Chondrocyte (in vitro differentiated cells): ENCODE data around the gene EXOSC5. TPM values are rescaled to one million over a fixed set of nuclear protein-coding genes. Genes with fewer than 3 reads are reported as not detected.

ENCODE experiments used
- DNase-seq: peaks from one replicate; pipeline ENCODE4 v3.0.0; 2021; ENCODE audit warnings: mixed read lengths, low spot score
- H3K27ac Mint-ChIP-seq: one replicate; pipeline ENCODE4 v1.8.0; 2021; ENCODE audit warnings: mild to moderate bottlenecking, moderate library complexity, mixed read lengths; ENCODE audit not compliant: unreplicated experiment
- H3K27me3 Mint-ChIP-seq: 2 replicates; pipeline ENCODE4 v1.8.0; 2021; ENCODE audit warnings: low read depth, mixed read lengths
- H3K36me3 Mint-ChIP-seq: 2 replicates; pipeline ENCODE4 v1.8.0; 2021; ENCODE audit warnings: low read depth, mixed read lengths
- H3K4me1 Mint-ChIP-seq: 2 replicates; pipeline ENCODE4 v1.8.0; 2021; ENCODE audit warnings: low read depth, mild to moderate bottlenecking, mixed read lengths
- H3K4me3 Mint-ChIP-seq: one replicate; pipeline ENCODE4 v1.8.0; 2021; ENCODE audit warnings: mild to moderate bottlenecking, moderate library complexity, mixed read lengths; ENCODE audit not compliant: unreplicated experiment
- H3K9me3 Mint-ChIP-seq: 2 replicates; pipeline ENCODE4 v1.8.0; 2021; ENCODE audit warnings: low read depth, mixed read lengths
- total RNA-seq: library from RNA; stranded (reverse); gene quantifications from 3 replicates; pipeline ENCODE4 v1.2.1, GENCODE V29; 2021
- TF ChIP-seq, protein P1 (sequence below): fragments of 200-600 bp; sonication (generic); IDR thresholded peaks from 2 replicates; pipeline ENCODE4 v1.5.0; 2021; ENCODE audit warnings: antibody characterized with exemption, mild to moderate bottlenecking, moderate library complexity

The EXOSC5 gene
- total RNA-seq, 1 donor from 2014 or later = 5.5 TPM

DNA sequence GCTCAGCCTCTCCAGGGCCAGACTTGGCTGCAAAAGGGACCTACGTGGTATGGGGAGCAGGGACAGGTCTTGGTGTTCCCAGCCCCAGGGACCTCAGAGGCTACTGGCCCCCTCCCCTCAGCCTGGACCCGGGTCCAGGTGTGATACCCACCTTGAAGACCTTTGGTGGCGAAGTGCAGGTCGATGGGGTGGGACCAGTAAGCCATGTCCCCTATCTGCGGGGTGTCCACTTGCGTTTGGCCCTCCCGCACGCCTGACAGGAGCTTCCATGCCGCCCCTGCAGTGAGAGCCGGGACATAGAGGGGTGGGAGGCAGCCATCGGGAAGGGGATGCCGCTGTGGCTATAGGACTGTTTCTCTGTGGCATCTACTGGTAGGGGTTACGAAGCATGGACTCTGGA, 39.4 kb downstream of the EXOSC5 start:
- no peaks in the 10 kb centered on the region for H3K9me3 Mint-ChIP-seq
- TF ChIP-seq, protein P1, sequence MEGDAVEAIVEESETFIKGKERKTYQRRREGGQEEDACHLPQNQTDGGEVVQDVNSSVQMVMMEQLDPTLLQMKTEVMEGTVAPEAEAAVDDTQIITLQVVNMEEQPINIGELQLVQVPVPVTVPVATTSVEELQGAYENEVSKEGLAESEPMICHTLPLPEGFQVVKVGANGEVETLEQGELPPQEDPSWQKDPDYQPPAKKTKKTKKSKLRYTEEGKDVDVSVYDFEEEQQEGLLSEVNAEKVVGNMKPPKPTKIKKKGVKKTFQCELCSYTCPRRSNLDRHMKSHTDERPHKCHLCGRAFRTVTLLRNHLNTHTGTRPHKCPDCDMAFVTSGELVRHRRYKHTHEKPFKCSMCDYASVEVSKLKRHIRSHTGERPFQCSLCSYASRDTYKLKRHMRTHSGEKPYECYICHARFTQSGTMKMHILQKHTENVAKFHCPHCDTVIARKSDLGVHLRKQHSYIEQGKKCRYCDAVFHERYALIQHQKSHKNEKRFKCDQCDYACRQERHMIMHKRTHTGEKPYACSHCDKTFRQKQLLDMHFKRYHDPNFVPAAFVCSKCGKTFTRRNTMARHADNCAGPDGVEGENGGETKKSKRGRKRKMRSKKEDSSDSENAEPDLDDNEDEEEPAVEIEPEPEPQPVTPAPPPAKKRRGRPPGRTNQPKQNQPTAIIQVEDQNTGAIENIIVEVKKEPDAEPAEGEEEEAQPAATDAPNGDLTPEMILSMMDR = no peak
- no peak overlapping the region for H3K27ac Mint-ChIP-seq
- no peak for DNase-seq
- peaks cover 4% of the 10 kb centered on the region for H3K4me1 Mint-ChIP-seq
- no peak overlapping the region for H3K4me3 Mint-ChIP-seq
- H3K36me3 Mint-ChIP-seq = no peaks in the 10 kb centered on the region
- H3K27me3 Mint-ChIP-seq = no peaks in the 10 kb centered on the region

DNA sequence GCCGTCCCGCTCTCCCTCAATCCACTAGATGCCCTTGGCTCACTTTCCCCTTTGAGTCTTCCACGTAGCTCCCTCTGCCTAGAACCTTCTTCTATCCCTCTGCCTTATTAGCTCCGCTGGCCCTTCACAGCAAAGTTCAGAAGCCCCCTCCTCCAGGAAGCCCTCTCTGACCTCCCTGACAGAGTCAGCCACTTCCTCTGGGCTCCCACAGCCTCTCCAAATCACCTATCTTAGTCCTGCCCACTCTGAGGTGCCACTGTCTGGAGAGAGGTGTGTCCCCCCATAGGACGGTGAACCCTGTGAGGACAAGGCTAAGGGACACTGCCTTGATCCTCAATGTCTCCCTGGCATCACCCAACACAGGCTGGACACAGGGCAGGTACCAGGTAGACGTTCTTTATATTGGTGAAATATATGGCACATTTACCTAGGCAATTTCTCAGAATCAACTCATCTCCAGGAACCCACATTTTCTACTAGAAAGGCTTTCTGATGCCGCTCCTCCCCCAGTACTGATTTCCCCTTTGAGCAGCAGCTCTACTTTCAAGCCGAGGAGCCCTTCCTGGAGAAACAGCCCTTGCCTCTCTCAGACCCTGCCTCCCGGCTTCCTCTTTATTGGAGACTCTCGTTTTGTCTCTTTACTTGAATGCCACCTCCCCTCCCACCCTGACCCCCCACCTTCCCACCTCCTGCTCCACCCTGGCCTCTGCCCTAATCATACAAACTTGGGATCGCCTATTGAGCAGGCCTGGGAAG, 40.0 kb downstream of the EXOSC5 start:
- no peak for DNase-seq
- TF ChIP-seq, protein P1 = no peak
- Mint-ChIP-seq H3K9me3 (no peaks in the 10 kb centered on the region), H3K4me1 (peaks cover 4% of the 10 kb centered on the region), H3K36me3 (no peaks in the 10 kb centered on the region), H3K27me3 (no peaks in the 10 kb centered on the region), H3K4me3 (no peak overlapping the region), H3K27ac (no peak overlapping the region)

- Mint-ChIP-seq H3K27me3 (no peaks in the 10 kb centered on the region), H3K36me3 (no peaks in the 10 kb centered on the region), H3K4me3 (no peak overlapping the region), H3K27ac (no peak overlapping the region), H3K9me3 (no peaks in the 10 kb centered on the region), H3K4me1 (peaks cover 7% of the 10 kb centered on the region)
- TF ChIP-seq, protein P1 = no peak
- no peak for DNase-seq
These were observed 41.4 kb downstream of the EXOSC5 start for GRCh38 chr19:41355802-41356201.

GRCh38 chr19:41355035-41355434, 42.1 kb downstream of the EXOSC5 start:
- H3K4me3 Mint-ChIP-seq = no peak overlapping the region
- DNase-seq = no peak
- no peaks in the 10 kb centered on the region for H3K27me3 Mint-ChIP-seq
- peaks cover 15% of the 10 kb centered on the region for H3K4me1 Mint-ChIP-seq
- TF ChIP-seq, protein P1 = no peak
- H3K9me3 Mint-ChIP-seq = no peaks in the 10 kb centered on the region
- H3K36me3 Mint-ChIP-seq = no peaks in the 10 kb centered on the region
- H3K27ac Mint-ChIP-seq = peak overlapping the region; percentile 8

GRCh38 chr19:41354343-41354953, 42.7 kb downstream of the EXOSC5 start:
- DNase-seq = no peak
- TF ChIP-seq, protein P1 = peak; percentile 68
- Mint-ChIP-seq H3K9me3 (no peaks in the 10 kb centered on the region), H3K4me1 (peaks cover 20% of the 10 kb centered on the region), H3K27ac (peak overlapping the region; percentile 75), H3K36me3 (peaks cover 2% of the 10 kb centered on the region), H3K4me3 (peak overlapping the region; percentile 72), H3K27me3 (no peaks in the 10 kb centered on the region)
